OCI-LY3 (cell line): ENCODE measurements around the gene GTF2A1.

Source experiments
- H2AFZ ChIP-seq: fragments of 200-600, 300-600 bp; shearing (Covaris generic); 2 replicates; pipeline ENCODE4 v1.6.0; 2014; ENCODE audit warnings: antibody characterized with exemption, low read depth, low read length
- H3K27ac ChIP-seq: fragments of 200-600, 300-600 bp; sonication (generic); 2 replicates; pipeline ENCODE4 v1.5.1; 2014; ENCODE audit warnings: mild to moderate bottlenecking, low read length, moderate library complexity, mixed read lengths
- H3K27me3 ChIP-seq: fragments of 200-600, 300-600 bp; sonication (generic); 2 replicates; pipeline ENCODE4 v1.6.1; 2014; ENCODE audit warnings: low read depth, low read length, mixed read lengths
- H3K36me3 ChIP-seq: fragments of 200-600, 300-600 bp; sonication (generic); replicated peaks from 2 replicates; pipeline ENCODE3; 2014; ENCODE audit warnings: low read depth, low read length, mixed read lengths
- H3K4me1 ChIP-seq: fragments of 300-600, 200-600 bp; sonication (generic); 2 replicates; pipeline ENCODE4 v1.6.1; 2014; ENCODE audit warnings: low read length, mixed read lengths
- H3K4me2 ChIP-seq: fragments of 200-600, 300-600 bp; sonication (generic); 2 replicates; pipeline ENCODE4 v1.6.1; 2014; ENCODE audit warnings: low read length, mixed read lengths
- H3K4me3 ChIP-seq: fragments of 300-600, 200-600 bp; sonication (generic); 2 replicates; pipeline ENCODE4 v1.5.1; 2014; ENCODE audit warnings: antibody characterized with exemption, mild to moderate bottlenecking, low read length, moderate library complexity
- H3K79me2 ChIP-seq: fragments of 300-600, 200-600 bp; shearing (Covaris generic); 2 replicates; pipeline ENCODE4 v1.6.1; 2014; ENCODE audit warnings: mild to moderate bottlenecking, low read length, mixed read lengths
- H3K9ac ChIP-seq: fragments of 300-600, 200-600 bp; shearing (Covaris generic); 2 replicates; pipeline ENCODE4 v1.6.0; 2014; ENCODE audit warnings: mild to moderate bottlenecking, low read length, moderate library complexity
- H3K9me3 ChIP-seq: fragments of 200-600, 300-600 bp; shearing (Covaris generic); 2 replicates; pipeline ENCODE4 v1.6.1; 2014; ENCODE audit warnings: low read length, mixed read lengths; ENCODE audit not compliant: insufficient read depth
- H4K20me1 ChIP-seq: fragments of 200-600, 300-600 bp; sonication (generic); 2 replicates; pipeline ENCODE4 v1.6.1; 2016; ENCODE audit warnings: low read length, mixed read lengths; ENCODE audit not compliant: insufficient read depth
- CTCF ChIP-seq: fragments of 200-600, 300-600 bp; sonication (generic); IDR thresholded peaks from 2 replicates; pipeline ENCODE4 v1.5.1; 2014; ENCODE audit warnings: antibody characterized with exemption, low read length, low read depth
- EZH2phosphoT487 ChIP-seq: fragments of 200-600 bp; shearing (Covaris generic); IDR thresholded peaks from 2 replicates; pipeline ENCODE4 v1.6.1; 2018; ENCODE audit warnings: antibody characterized with exemption, mixed run types, low read depth

GTF2A1 gene

GRCh38 chr14:81221579-81222102 lies 882 bp upstream of the GTF2A1 start:
- Histone ChIP-seq H3K9me3 (peaks cover 4% of the 10 kb centered on the region; the same call in 1 of the 2 replicates), H3K4me1 (peaks cover 20% of the 10 kb centered on the region), H3K27ac (peak overlapping the region; percentile 87), H3K79me2 (peaks cover 40% of the 10 kb centered on the region), H3K4me3 (peak overlapping the region; percentile 99), H3K4me2 (peak overlapping the region; percentile 86), H2AFZ (peak overlapping the region; percentile 73), H3K36me3 (peaks cover 12% of the 10 kb centered on the region), H3K27me3 (no peaks in the 10 kb centered on the region), H3K9ac (peak overlapping the region; percentile 71), H4K20me1 (peaks cover 24% of the 10 kb centered on the region)
- TF ChIP-seq EZH2phosphoT487 (no peak), CTCF (no peak)

- Histone ChIP-seq H3K4me3 (peak overlapping the region; percentile 99), H3K4me2 (peak overlapping the region; percentile 66), H3K9ac (peak overlapping the region; percentile 99), H3K36me3 (peaks cover 23% of the 10 kb centered on the region), H2AFZ (no peak overlapping the region), H3K27ac (peak overlapping the region; percentile 88), H3K27me3 (no peaks in the 10 kb centered on the region), H3K79me2 (peaks cover 51% of the 10 kb centered on the region), H3K4me1 (peaks cover 20% of the 10 kb centered on the region), H3K9me3 (peaks cover 4% of the 10 kb centered on the region; the same call in 1 of the 2 replicates), H4K20me1 (peaks cover 26% of the 10 kb centered on the region)
- TF ChIP-seq EZH2phosphoT487 (no peak), CTCF (no peak)
Observed at GRCh38 chr14:81220580-81220829, 254 bp downstream of the GTF2A1 start.

- peaks cover 20% of the 10 kb centered on the region for H3K4me1 ChIP-seq
- H2AFZ ChIP-seq, result no peak overlapping the region
- peaks cover 4% of the 10 kb centered on the region; the same call in 1 of the 2 replicates for H3K9me3 ChIP-seq
- H3K4me3 ChIP-seq, result peak overlapping the region; percentile 99
- H3K27me3 ChIP-seq, result no peaks in the 10 kb centered on the region
- H4K20me1 ChIP-seq, result peaks cover 31% of the 10 kb centered on the region
- H3K27ac ChIP-seq, result peak overlapping the region; percentile 90
- peak overlapping the region; percentile 99 for H3K9ac ChIP-seq
- peak overlapping the region; percentile 80 for H3K4me2 ChIP-seq
- TF ChIP-seq CTCF (no peak), EZH2phosphoT487 (no peak)
- H3K79me2 ChIP-seq, result peaks cover 56% of the 10 kb centered on the region
- H3K36me3 ChIP-seq, result peaks cover 28% of the 10 kb centered on the region
Observed at GRCh38 chr14:81219759-81220579, 790 bp downstream of the GTF2A1 start.

- Histone ChIP-seq H3K27ac (peak overlapping the region; percentile 90), H3K9ac (peak overlapping the region; percentile 97), H4K20me1 (peaks cover 34% of the 10 kb centered on the region), H3K27me3 (no peaks in the 10 kb centered on the region), H3K4me1 (peaks cover 20% of the 10 kb centered on the region), H3K4me3 (peak overlapping the region; percentile 95), H3K4me2 (peak overlapping the region; percentile 80), H3K9me3 (peaks cover 4% of the 10 kb centered on the region; the same call in 1 of the 2 replicates), H3K36me3 (peaks cover 32% of the 10 kb centered on the region), H2AFZ (no peak overlapping the region), H3K79me2 (peaks cover 60% of the 10 kb centered on the region)
- TF ChIP-seq CTCF (no peak), EZH2phosphoT487 (no peak)
Observed at GRCh38 chr14:81219210-81219758, 1.5 kb downstream of the GTF2A1 start.
